GM23248 (cell line): Measurements from ENCODE around the gene EDC3.
"Not testable (repeated sequence)": the region's sequence is repeated elsewhere in the genome, so short reads cannot be mapped to it uniquely, and the experiment has no call there.

Source experiments
- EZH2 ChIP-seq: fragments of 200-600 bp; sonication (generic); IDR thresholded peaks from 2 replicates; pipeline ENCODE4 v1.6.1; 2018; ENCODE audit warnings: antibody characterized with exemption, mild to moderate bottlenecking; ENCODE audit not compliant: insufficient read depth, poor library complexity, severe bottlenecking
- EZH2phosphoT487 ChIP-seq: fragments of 200-600 bp; sonication (generic); IDR thresholded peaks from 2 replicates; pipeline ENCODE4 v1.6.1; 2018; ENCODE audit warnings: antibody characterized with exemption, moderate library complexity, mild to moderate bottlenecking, low read depth; ENCODE audit not compliant: insufficient read depth

- TF ChIP-seq EZH2, EZH2phosphoT487: not testable (repeated sequence)
These were observed 32.9 kb upstream of the EDC3 start for GRCh38 chr15:74728699-74729098.
